Pancreas (tissue), 10 donors: Measurements from ENCODE around the gene PTPRM. TPM values are rescaled to one million over a fixed set of nuclear protein-coding genes. Genes with fewer than 3 reads are reported as not detected.

Experiments
- ATAC-seq, 4 donors: fragments of 200-7000 bp; cut with Tn5 transposase; one replicate each; pipeline versions ENCODE4 v1.8.0 to v1.9.1; 2020; ENCODE audit warnings: mild to moderate bottlenecking in 4 of 4, moderate library complexity in 4 of 4
- DNase-seq, 6 donors: peaks; one replicate each; pipeline ENCODE4 v3.0.0-alpha.2; 2020
- FAIRE-seq: peaks from 2 replicates; lab custom pipeline; 2012; peaks lifted over from hg19 to GRCh38; lab: Jason Lieb, UNC
- H3K27ac ChIP-seq, 4 donors: fragments of 200-600 bp; sonication (generic); 1 replicate in 3 of 4; 2 replicates in 1 of 4; pipeline versions ENCODE4 v1.5.0 to v1.8.0; 2020
- H3K27me3 ChIP-seq, 4 donors: fragments of 200-600 bp; one replicate each; pipeline ENCODE4 v1.8.0; 2021
- H3K36me3 ChIP-seq, 3 donors: fragments of 200-600 bp; sonication (generic) in 1 of 3; one replicate each; pipeline versions ENCODE4 v1.5.0 to v1.8.0; 2020 to 2021
- H3K4me1 ChIP-seq, 3 donors: fragments of 200-600 bp; one replicate each; pipeline ENCODE4 v1.8.0; 2021
- H3K4me3 ChIP-seq, 4 donors: fragments of 200-600 bp; sonication (generic) in 2 of 4; one replicate each; pipeline versions ENCODE4 v1.5.0 to v1.8.0; 2020 to 2021
- H3K9me3 ChIP-seq, 4 donors: fragments of 200-600 bp; one replicate each; pipeline ENCODE4 v1.8.0; 2021
- CTCF ChIP-seq, 4 donors: fragments of 200-600 bp; sonication (generic) in 3 of 4; IDR thresholded peaks; one replicate each; pipeline versions ENCODE4 v1.5.0 to v1.8.0; 2021; ENCODE audit warnings: antibody characterized with exemption in 4 of 4
- WGBS, 2 donors: extraction: QIAGEN DNeasy Blood & Tissue Kit; methylation state at CpG; one replicate each; pipeline ENCODE4 v1.1.7; 2013; 5-methylcytosine and 5-hydroxymethylcytosine counted together
- intact Hi-C, 3 donors: fragments of 100-400 bp; cut with DNase I; formaldehyde crosslinking; loops; one replicate each; pipeline versions ENCODE4 v1.11.1 to v1.14.2; 2022
- polyA plus RNA-seq, 2 donors: library from polyadenylated mRNA; stranded (reverse); fragments of 200-250 nt; gene quantifications; one replicate each; pipeline ENCODE4 v1.2.3, GENCODE V29; 2013
- total RNA-seq, 6 donors: library from RNA; stranded (reverse); fragmentation: NEBNext Ultra II Directional in 4 of 6; extraction: Animal tissue kit (Norgen Biotek cat#: 25700) in 4 of 6; gene quantifications; one replicate each; pipeline versions ENCODE4 v1.2.1 to v1.2.4, GENCODE V29; 2021 to 2023
- donor health status: healthy with polysubstance abuse.
- donor health status: DM: no; HTN: no; CAD: no; lungs with moderate emphysema.
- donor health status: DM: no; HTN: no; CAD: no.
- donor health status: control.
- donor health status: control.
- donor health status: Bipolar disorder and iron deficiency.
- donor health status: DM: yes; HTN: yes; CAD: no.
- donor health status: DM: no; HTN: no; CAD: no.
- donor health status: DM: no; HTN: no; CAD: no.
- donor health status: DM: yes; HTN: yes; CAD: no.

PTPRM gene
- total and polyA plus RNA-seq, 8 donors, result 14.5 to 50.7 (median 19.7) TPM

- intact Hi-C loops, result no loop called here
- FAIRE-seq (no peak), ATAC-seq (no peak), DNase-seq (no peak)
- no peaks in the 10 kb centered on the region for H3K9me3 ChIP-seq
- WGBS, 2 donors, result 94% methylated on average over 2 of the region's 2 CpGs
- TF ChIP-seq CTCF (IDR thresholded peaks at IDR 0.05), result no peak
- no peaks in the 10 kb centered on the region for H3K36me3 ChIP-seq
- H3K4me3 ChIP-seq, result no peak overlapping the region
- H3K27ac ChIP-seq, result no peak overlapping the region
- no peaks in the 10 kb centered on the region for H3K27me3 ChIP-seq
- peaks cover 7 to 23% (median 14%) of the 10 kb centered on the region in 3 donors for H3K4me1 ChIP-seq
These were observed 351.6 kb downstream of the PTPRM start for GRCh38 chr18:7918701-7919100.

GRCh38 chr18:7919565-7919964 is 352.4 kb downstream of the PTPRM start:
- Histone ChIP-seq H3K4me3 (no peak overlapping the region), H3K36me3 (no peaks in the 10 kb centered on the region), H3K9me3 (no peaks in the 10 kb centered on the region), H3K27ac (no peak overlapping the region), H3K4me1 (peaks cover 4 to 22% (median 14%) of the 10 kb centered on the region in 3 donors), H3K27me3 (no peaks in the 10 kb centered on the region)
- 78 to 83% methylated on average over 2 of the region's 2 CpGs for WGBS, 2 donors
- DNase-seq (no peak), ATAC-seq (no peak), FAIRE-seq (no peak)
- no peak for TF ChIP-seq CTCF (IDR thresholded peaks at IDR 0.05)
- intact Hi-C loops, result no loop called here

- peaks cover 0 to 26% (median 17%) of the 10 kb centered on the region in 3 donors for H3K4me1 ChIP-seq
- H3K27me3 ChIP-seq, result no peaks in the 10 kb centered on the region
- intact Hi-C loops, result no loop called here
- H3K4me3 ChIP-seq, result no peak overlapping the region
- FAIRE-seq (no peak), ATAC-seq (peak; percentile 67 to 84 (median 78)), DNase-seq (peak in 2 of 6 donors; percentile 17 to 36)
- 34 to 51% methylated on average over 3 of the region's 3 CpGs for WGBS, 2 donors
- TF ChIP-seq CTCF (IDR thresholded peaks at IDR 0.05), result no peak
- H3K9me3 ChIP-seq, result no peaks in the 10 kb centered on the region
- no peaks in the 10 kb centered on the region for H3K36me3 ChIP-seq
- H3K27ac ChIP-seq, result peak overlapping the region in 2 of 4 donors; percentile 45 to 77
These were observed 354.9 kb downstream of the PTPRM start for GRCh38 chr18:7921938-7922587.

- H3K27ac ChIP-seq, result peak overlapping the region in 2 of 4 donors; percentile 45 to 77
- peaks cover 0 to 30% (median 18%) of the 10 kb centered on the region in 3 donors for H3K4me1 ChIP-seq
- TF ChIP-seq CTCF (IDR thresholded peaks at IDR 0.05), result no peak
These were observed 356.0 kb downstream of the PTPRM start for GRCh38 chr18:7923105-7923504.

GRCh38 chr18:7924616-7925015 is 357.5 kb downstream of the PTPRM start:
- Histone ChIP-seq H3K27me3 (no peaks in the 10 kb centered on the region), H3K4me1 (peaks cover 0 to 30% (median 18%) of the 10 kb centered on the region in 3 donors), H3K9me3 (no peaks in the 10 kb centered on the region), H3K36me3 (no peaks in the 10 kb centered on the region), H3K27ac (no peak overlapping the region), H3K4me3 (no peak overlapping the region)
- intact Hi-C loops, result no loop called here
- DNase-seq (no peak), ATAC-seq (no peak), FAIRE-seq (no peak)
- TF ChIP-seq CTCF (IDR thresholded peaks at IDR 0.05), result no peak
- WGBS, 2 donors, result 91 to 95% methylated on average over 5 of the region's 5 CpGs

More at GRCh38 chr18:7923105-7923504, 356.0 kb downstream of the PTPRM start:
- Histone ChIP-seq H3K4me3 (no peak overlapping the region), H3K27me3 (no peaks in the 10 kb centered on the region), H3K36me3 (no peaks in the 10 kb centered on the region), H3K9me3 (no peaks in the 10 kb centered on the region)
- ATAC-seq (peak in 1 of 4 donors; percentile 12), DNase-seq (no peak), FAIRE-seq (no peak)
- 97 to 99% methylated on average over 4 of the region's 4 CpGs for WGBS, 2 donors
- intact Hi-C loops, result no loop called here
